ENCODE measurements around the gene MTFP1.

DNA sequence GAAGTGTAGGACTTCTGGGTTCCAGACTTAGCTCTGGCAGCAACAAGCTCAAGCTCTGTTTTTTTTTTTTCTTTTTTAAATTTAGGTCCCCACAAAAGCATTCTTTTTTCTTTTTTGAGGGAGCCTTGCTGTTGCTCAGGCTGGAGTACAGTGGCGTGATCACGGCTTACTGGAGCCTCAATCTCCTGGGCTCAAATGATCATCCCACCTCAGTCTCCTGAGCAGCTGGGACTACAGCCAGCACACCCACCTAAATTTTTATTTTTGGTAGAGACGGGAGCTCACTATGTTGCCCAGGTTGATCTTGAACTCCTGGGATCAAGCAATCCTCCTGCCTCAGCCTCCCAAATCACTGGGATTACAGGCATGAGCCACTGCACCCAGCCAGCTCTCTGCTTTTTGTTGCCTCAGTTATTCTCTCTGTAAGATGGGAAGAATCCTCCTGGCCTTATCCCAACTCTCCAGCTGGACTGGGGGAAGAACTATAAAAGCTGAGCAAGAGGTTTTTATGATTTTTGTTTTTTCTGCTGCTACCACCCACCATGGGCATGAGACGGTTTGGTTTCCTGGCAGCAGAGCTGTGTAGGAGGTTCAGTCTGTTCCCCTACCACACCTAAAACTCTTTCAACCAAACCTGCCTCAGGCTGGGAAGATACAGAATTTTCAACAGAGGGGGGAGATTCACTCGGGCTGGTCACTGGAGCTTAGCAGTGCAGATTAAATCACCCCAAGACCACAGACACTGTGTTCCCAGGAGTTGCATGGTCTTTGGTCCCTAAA is 11.6 kb upstream of the MTFP1 start:
- TF ChIP-seq CTCF (IDR thresholded peaks at IDR 0.05; ENCODE audit: borderline replicate concordance, extremely low read depth, low read length, poor library complexity, severe bottlenecking) (no peak), EZH2 (IDR thresholded peaks at IDR 0.05; ENCODE audit: borderline replicate concordance, low read depth, low read length, severe bottlenecking) (no peak)

Data from DND-41 (cell line).